NCI-H1092 treated with DMSO at 0.1 percent for 48 hours (cell line): ENCODE measurements around the gene TBC1D9B.
"Not testable (repeated sequence)": the region's sequence is repeated elsewhere in the genome, so short reads cannot be mapped to it uniquely, and the experiment has no call there.

Experiments
- DNase-seq: peaks from one replicate; lab custom pipeline; 2025; lab: John Stamatoyannopoulos, UW

TBC1D9B gene

DNA sequence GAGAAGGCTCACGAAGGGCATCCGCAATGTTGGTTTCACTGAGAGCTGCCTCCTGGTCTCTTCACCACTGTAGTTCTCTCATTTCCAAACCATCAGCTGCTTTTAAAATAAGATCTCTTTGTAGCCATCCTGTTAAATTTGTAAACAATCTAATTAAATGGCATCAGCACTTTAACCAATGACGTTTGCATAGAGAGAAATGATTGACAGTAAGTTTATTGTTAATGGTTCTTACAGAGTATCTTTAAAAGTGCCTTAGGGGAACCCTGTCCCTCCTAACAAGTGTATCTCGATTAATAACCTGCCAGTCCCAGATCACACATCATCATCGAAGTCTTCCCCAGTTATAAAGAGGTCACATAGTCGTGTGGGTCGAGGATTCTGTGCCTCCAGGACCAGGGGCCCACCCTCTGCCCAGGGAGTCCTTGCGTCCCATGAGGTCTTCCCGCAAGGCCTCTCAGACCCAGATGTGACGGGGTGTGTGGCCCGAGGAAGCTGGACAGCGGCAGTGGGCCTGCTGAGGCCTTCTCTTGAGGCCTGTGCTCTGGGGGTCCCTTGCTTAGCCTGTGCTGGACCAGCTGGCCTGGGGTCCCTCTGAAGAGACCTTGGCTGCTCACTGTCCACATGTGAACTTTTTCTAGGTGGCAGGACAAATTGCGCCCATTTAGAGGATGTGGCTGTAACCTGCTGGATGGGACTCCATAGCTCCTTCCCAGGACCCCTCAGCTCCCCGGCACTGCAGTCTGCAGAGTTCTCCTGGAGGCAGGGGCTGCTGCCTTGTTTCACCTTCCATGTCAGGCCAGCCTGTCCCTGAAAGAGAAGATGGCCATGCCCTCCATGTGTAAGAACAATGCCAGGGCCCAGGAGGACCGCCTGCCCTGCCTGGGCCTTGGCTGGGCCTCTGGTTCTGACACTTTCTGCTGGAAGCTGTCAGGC lies 70.4 kb downstream of the TBC1D9B start:
- no peak for DNase-seq

DNA sequence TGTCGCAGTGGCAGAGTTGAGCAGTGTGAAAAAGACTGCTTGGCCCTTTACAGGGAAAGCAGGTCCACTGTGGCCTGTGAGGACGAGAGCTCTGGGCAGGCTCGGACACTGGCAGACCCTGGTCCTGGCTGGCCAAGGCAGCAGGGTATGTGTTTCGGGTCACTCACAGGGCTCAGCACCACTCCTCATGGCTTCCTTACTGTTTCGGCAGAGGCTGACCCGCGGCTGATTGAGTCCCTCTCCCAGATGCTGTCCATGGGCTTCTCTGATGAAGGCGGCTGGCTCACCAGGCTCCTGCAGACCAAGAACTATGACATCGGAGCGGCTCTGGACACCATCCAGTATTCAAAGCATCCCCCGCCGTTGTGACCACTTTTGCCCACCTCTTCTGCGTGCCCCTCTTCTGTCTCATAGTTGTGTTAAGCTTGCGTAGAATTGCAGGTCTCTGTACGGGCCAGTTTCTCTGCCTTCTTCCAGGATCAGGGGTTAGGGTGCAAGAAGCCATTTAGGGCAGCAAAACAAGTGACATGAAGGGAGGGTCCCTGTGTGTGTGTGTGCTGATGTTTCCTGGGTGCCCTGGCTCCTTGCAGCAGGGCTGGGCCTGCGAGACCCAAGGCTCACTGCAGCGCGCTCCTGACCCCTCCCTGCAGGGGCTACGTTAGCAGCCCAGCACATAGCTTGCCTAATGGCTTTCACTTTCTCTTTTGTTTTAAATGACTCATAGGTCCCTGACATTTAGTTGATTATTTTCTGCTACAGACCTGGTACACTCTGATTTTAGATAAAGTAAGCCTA lies 71.3 kb downstream of the TBC1D9B start:
- DNase-seq: no peak

GRCh38 chr5:179834871-179835270 lies 72.8 kb downstream of the TBC1D9B start:
- not testable (repeated sequence) for DNase-seq

DNA sequence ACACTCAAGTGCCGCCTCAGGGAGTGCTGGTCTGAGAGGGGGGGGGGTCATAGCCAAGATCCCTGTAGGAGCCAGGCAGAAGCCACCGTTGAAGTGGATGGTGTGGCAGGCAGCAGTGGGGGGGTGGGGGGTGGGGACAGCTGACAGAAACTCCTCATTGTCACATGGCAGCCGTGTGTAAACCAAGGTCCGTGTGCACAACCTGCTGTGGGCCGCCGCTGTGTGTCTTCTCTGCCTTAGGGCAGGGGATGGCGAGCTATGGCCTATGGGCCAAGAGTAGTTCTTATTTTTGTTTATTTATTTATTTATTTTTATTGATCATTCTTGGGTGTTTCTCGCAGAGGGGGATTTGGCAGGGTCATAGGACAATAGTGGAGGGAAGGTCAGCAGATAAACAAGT lies 73.6 kb downstream of the TBC1D9B start:
- DNase-seq: no peak

DNA sequence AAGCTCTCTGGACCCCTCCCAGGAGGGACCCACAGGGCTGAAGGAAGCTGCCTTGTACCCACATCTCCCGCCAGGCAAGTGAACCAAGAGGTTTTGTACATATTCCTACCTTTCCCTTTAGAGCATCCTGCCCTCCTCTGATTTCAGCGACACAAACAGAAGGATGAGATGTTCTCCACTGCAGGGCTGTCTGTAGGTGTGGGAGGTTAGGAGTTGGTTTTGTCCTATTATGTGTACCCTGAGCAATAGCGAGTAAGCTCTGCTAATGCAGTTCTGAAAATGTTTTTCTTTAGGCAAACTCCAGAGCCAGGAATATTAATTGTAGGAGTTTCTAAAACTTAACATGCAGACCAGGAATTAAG lies 74.0 kb downstream of the TBC1D9B start:
- no peak for DNase-seq

DNA sequence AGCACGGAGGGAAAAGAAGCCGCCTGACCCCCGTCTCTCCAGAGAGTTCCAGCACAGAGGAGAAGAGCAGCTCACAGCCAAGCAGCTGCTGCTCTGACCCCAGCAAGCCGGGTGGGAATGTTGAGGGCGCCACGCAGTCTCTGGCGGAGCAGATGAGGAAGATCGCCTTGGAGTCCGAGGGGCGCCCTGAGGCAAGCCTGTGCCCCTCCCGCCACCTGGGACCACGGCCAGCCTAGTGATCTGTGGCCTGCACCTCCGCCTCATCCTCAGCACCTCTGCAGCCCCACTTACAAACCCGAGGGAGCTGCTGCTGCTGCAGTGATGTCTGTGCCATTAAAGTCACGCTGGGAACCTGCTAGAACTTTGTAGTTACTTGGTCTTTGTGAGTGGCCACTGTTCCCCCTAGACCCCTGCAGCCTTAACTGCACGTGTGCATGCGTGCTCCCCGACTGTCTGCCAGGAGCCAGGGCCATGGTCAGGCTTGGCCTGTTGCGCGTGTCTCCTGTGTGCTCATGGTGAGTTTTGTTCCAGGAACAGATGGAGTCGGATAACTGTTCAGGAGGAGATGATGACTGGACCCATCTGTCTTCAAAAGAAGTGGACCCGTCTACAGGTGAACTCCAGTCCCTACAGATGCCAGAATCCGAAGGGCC lies 74.5 kb downstream of the TBC1D9B start:
- no peak for DNase-seq

- no peak for DNase-seq
These were observed 75.5 kb downstream of the TBC1D9B start for GRCh38 chr5:179832039-179832745.

DNA sequence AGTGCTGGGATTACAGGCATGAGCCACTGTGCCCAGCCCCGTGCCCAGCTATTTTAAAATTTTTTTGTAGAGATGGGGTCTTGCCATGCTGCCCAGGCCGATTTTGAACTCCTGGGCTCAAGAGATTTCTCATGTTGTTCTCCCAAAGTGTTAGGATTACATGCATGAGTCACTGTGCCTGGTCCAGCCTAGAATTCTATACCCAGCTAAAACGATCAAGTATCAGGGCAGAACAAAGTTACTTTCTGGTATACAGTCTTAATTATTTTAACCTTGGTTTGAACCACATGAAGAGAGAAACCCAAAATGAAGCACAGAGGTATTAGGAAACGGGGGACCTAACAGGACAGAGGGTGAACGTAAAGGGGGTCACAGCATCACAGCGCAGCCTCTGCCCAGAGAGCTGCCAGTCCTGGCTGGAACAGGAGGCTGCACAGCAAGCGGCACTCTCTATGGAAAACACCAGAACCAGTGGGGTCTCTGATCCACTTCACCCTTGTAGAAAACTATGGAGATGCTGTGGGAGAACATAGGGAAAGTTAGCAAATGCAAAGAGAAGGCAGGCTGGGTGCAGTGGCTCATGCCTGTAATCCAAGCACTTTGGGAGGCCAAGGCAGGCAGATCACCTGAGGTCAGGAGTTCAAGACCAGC lies 76.8 kb downstream of the TBC1D9B start:
- DNase-seq: no peak

DNA sequence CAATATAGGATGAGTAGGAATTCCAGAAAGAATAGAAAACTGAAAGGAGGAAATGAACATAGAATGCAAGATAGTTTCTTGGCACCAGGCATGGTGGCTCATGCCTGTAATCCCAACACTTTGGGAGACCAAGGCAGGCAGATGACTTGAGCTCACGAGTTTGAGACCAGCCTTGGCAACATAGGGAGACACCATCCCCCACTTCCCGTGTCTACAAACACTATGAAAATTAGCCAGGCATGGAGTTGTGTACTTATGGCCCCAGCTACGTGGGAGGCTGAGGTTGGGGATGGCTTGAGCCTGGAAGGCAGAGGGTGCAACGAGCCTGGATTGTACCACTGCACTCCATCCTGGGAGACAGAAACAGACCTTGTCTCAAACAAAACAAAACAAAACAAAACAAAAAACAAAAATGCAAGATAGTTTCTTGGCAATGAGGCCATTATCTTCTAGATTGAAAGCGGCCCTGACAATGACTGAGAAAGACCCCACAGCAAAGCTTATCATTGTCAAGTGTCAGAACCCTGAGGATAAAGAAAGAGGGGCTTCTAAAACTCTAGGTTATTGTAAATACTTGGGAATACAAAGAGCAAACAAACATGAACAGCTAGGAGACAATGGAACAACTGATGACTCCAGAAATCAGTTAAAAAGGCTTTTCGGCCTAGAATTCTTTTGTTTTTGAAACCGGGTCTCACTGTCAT lies 77.8 kb downstream of the TBC1D9B start:
- DNase-seq: no peak

DNA sequence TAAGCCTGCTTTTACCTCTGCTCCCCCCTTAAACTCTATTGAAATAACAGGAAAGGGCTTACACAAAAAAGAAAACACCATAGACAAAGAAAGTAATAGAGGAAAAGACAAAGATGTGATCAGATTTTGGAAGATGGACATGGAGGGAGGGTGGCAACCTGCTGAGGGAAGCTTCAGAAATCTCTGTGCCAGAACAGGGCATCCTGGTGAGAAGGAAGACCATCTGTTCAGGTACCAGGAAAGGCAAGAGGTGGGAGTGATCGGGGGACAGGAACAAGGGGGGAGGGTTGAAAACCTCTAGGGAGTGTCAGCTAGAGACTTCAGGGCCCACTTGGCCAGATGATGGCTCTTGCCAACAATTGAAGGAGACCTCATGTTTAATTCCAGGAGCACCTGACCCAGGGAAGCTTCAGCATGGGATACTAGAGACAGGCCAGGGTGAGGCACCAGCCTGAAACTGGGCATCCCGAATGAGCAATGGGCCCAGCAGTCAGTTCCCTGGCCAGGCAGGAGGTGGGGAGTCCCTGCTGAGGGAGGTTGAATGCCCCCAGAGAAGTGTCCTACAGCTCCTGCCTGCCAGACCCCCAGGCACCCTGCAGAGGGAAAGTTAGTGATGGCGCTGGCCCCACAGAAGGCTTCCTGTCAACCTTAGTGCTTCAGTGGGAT lies 78.8 kb downstream of the TBC1D9B start:
- no peak for DNase-seq

DNA sequence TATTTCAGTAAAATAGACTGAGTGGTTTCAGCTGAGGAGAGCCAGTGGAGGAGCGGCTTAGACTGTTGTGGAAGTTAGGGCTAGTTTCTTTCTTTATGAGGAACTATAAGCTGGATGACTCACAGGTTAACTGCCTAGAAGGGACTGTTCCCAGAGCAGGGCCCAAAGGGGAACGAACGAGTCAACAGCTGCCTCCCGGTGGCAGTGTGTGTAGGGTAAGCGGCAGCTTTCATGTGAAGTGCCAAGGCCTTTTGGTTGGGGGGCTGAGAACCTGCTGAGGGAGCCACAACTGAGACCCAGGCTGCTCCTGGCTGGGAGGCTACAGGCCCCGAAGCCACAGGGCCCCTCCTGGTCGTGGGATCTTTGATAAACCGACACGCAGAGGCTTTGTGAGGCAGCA lies 80.0 kb downstream of the TBC1D9B start:
- no peak for DNase-seq

GRCh38 chr5:179825655-179826182 lies 82.0 kb downstream of the TBC1D9B start:
- no peak for DNase-seq

DNA sequence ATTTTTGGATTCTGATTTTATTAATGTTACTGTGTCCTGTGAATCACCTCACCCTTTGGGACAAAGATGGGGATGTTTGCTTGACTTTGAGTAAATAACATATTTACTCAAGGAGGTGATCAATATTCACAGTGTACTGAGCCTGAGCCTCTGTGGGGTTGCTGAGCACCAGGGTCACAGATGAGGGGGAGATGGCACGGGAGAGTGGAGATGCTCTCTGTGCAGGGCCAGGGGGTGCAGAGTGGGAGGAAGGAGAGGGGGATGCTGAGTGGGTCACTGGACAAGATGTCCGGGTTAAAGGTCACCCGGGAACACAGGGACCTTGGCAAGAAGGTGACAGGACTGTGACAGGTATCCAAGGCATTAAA lies 83.0 kb downstream of the TBC1D9B start:
- DNase-seq: no peak

DNA sequence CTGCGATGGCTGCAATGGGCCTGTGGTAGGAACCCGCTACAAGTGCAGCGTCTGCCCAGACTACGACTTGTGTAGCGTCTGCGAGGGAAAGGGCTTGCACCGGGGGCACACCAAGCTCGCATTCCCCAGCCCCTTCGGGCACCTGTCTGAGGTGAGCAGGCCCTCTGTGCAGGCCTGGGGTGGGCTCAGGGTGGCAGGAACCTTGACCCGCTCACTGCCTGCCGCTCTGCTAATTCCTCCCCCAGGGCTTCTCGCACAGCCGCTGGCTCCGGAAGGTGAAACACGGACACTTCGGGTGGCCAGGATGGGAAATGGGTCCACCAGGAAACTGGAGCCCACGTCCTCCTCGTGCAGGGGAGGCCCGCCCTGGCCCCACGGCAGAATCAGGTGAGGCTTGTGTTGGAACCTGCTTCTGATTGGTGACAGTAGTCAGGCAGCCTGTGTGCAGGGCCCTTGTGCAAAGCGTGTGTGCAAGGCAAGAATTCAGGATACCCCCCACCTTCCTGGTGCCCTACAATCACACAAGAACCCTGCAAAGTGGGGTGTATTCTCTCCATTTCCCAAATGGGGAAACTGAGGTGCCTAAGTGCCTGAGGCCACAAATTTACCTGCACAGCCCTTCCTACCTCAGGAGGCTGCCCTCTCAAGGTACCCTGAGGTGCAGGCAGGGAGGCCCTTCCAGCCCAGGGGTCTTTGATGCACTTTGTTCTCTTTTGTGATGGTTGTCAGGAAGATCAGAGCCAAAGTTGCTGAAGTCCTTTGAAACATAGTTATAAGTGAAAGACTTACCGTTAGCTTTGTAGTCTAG lies 83.6 kb downstream of the TBC1D9B start:
- no peak for DNase-seq

- no peak for DNase-seq
These were observed 85.2 kb downstream of the TBC1D9B start for GRCh38 chr5:179822444-179822990.

DNA sequence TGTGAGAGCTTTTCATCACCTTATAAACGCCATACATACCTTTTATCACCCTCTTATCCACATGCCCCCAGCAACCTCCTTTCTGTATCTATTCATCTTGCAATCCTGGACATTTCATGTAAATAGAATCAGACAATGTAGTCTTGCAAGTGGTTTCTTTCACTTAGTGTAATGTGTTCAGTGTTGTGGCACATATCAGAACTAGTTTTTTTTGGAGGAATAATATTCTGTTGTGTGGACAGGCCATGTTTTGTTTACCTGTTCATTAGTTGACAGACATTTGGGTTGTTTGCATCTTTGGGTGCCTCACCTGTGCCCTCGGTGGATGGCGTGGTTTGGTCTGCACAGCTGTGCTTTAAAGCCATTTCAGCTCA lies 85.7 kb downstream of the TBC1D9B start:
- DNase-seq: peak; percentile 33

- DNase-seq: peak; percentile 71
These were observed 86.2 kb downstream of the TBC1D9B start for GRCh38 chr5:179821298-179822058.
